HCT116 (cell line): ENCODE data around the gene MPI.
A peak's percentile ranks its signal among the peaks of the same experiment; 100 is the strongest.

Source experiments
- CEBPB ChIP-seq: IDR thresholded peaks from 2 replicates; pipeline ENCODE4 v1.6.1; 2012; ENCODE audit warnings: low read depth
- CTCF ChIP-seq, 3 experiments: fragments of 200-600 bp in 1 of 3; sonication (generic) in 1 of 3; IDR thresholded peaks in 2 of 3; conservative IDR thresholded peaks in 1 of 3; 2 replicates each; pipeline ENCODE4 v1.5.1; 2012 to 2017; ENCODE audit warnings: low read depth in 2 of 3, low read length in 2 of 3, antibody characterized with exemption in 1 of 3, borderline replicate concordance in 1 of 3, control low read depth in 1 of 3, mild to moderate bottlenecking in 1 of 3, mixed read lengths in 1 of 3, mixed run types in 1 of 3, moderate library complexity in 1 of 3; ENCODE audit not compliant: insufficient read depth in 1 of 3
- JUND ChIP-seq: IDR thresholded peaks from 2 replicates; pipeline ENCODE4 v1.6.1; 2012
- POLR2A ChIP-seq: IDR thresholded peaks from 2 replicates; pipeline ENCODE4 v1.7.0; 2011; ENCODE audit warnings: borderline replicate concordance; ENCODE audit not compliant: insufficient read depth, insufficient read length; ENCODE audit errors: extremely low read depth
- POLR2AphosphoS5 ChIP-seq: IDR thresholded peaks from 2 replicates; pipeline ENCODE4 v1.6.1; 2011; ENCODE audit warnings: mild to moderate bottlenecking, low read depth, low read length, moderate library complexity
- REST ChIP-seq: IDR thresholded peaks from 2 replicates; pipeline ENCODE4 v1.6.1; 2012; ENCODE audit warnings: low read depth

GRCh38 chr15:74889883-74890664 is at the start of gene MPI:
- TF ChIP-seq POLR2A, result peak; percentile 93
- no peak for TF ChIP-seq REST
- TF ChIP-seq CTCF (IDR thresholded peaks at IDR 0.05 in 2 of 3, conservative IDR thresholded peaks at IDR 0.05 in 1 of 3; ENCODE audit: borderline replicate concordance in 1 of 3, insufficient read depth in 1 of 3, low read depth in 2 of 3, low read length in 2 of 3), result no peak
- peak; percentile 22; the same call in 1 of the 2 replicates for TF ChIP-seq JUND
- peak; percentile 96 for TF ChIP-seq POLR2AphosphoS5
- no peak for TF ChIP-seq CEBPB
